NB4 (cell line): ENCODE measurements around the gene SIGLEC5.
"Not testable (repeated sequence)": the region's sequence is repeated elsewhere in the genome, so short reads cannot be mapped to it uniquely, and the experiment has no call there.

Experiments used
- MYC ChIP-seq: IDR thresholded peaks from 2 replicates; pipeline ENCODE4 v1.6.1; 2011; ENCODE audit warnings: low read depth, low read length
- POLR2A ChIP-seq: IDR thresholded peaks from 2 replicates; pipeline ENCODE4 v1.6.1; 2011; ENCODE audit warnings: mild to moderate bottlenecking; ENCODE audit not compliant: insufficient read length; ENCODE audit errors: extremely low read depth
- TF ChIP-seq, protein P1 (sequence below): IDR thresholded peaks from one replicate; pipeline ENCODE4 v1.5.1; 2012; ENCODE audit warnings: low read depth, low read length
- TF ChIP-seq, protein P2 (sequence below): IDR thresholded peaks from 2 replicates; pipeline ENCODE4 v1.6.1; 2011; ENCODE audit warnings: low read depth, low read length

DNA sequence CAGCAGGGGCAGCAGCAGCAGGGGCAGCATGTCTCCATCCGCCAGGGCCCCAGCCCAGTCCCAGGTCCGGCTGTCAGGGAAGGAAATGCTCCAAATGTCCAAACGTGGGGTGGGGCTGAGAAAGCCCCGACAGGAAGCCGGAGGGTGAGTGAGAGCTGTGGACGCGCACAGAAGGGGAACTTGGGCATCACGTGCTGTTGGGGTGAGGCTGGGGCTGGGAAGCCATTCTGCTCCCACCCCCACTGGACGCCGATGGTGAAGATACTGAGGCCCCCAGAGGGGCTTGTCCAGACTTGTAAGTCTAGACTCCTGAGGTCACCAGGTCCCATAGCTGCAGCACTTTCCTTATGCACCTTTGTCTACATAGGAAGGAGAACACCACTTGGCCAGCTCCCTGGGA, 16.5 kb upstream of the SIGLEC5 start, which contains the start of gene SIGLEC14:
- TF ChIP-seq, protein P1, sequence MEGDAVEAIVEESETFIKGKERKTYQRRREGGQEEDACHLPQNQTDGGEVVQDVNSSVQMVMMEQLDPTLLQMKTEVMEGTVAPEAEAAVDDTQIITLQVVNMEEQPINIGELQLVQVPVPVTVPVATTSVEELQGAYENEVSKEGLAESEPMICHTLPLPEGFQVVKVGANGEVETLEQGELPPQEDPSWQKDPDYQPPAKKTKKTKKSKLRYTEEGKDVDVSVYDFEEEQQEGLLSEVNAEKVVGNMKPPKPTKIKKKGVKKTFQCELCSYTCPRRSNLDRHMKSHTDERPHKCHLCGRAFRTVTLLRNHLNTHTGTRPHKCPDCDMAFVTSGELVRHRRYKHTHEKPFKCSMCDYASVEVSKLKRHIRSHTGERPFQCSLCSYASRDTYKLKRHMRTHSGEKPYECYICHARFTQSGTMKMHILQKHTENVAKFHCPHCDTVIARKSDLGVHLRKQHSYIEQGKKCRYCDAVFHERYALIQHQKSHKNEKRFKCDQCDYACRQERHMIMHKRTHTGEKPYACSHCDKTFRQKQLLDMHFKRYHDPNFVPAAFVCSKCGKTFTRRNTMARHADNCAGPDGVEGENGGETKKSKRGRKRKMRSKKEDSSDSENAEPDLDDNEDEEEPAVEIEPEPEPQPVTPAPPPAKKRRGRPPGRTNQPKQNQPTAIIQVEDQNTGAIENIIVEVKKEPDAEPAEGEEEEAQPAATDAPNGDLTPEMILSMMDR = not testable (repeated sequence)
- TF ChIP-seq POLR2A, MYC: not testable (repeated sequence)
- TF ChIP-seq, protein P2, sequence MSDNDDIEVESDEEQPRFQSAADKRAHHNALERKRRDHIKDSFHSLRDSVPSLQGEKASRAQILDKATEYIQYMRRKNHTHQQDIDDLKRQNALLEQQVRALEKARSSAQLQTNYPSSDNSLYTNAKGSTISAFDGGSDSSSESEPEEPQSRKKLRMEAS = not testable (repeated sequence)
